ENCODE results near the gene NRTN. TPM values are rescaled to one million over a fixed set of nuclear protein-coding genes. Genes with fewer than 3 reads are reported as not detected.
A peak's percentile ranks its signal among the peaks of the same experiment; 100 is the strongest.

Gene NRTN
- polyA plus RNA-seq, 12 donors, result 0.14 to 4.2 (median 0.33) TPM; not detected in 3

GRCh38 chr19:5814123-5814851, 9.4 kb downstream of the NRTN start:
- DNase-seq, result no peak

- no peak for DNase-seq
These were observed 10.0 kb downstream of the NRTN start for GRCh38 chr19:5814852-5815246.

DNA sequence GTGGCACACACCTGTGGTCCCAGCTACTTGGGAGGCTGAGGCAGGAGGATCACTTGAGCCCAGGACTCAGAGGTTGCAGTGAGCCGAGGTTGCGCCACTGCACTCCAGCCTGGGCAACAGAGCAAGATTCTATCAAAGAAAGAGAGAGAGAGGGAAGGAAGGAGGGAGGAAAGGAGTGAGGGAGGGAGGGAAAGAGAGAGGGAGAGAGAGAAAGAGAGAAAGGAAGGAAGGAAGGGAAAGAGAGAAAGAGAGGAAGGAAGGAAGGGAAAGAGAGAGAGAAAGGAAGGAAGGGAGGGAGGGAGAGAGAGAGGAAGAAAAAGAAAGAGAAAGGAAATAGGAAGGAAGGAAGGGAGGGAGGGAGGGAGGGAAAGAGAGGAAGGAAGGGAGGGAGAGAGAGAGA, 12.4 kb downstream of the NRTN start:
- DNase-seq, result no peak

DNA sequence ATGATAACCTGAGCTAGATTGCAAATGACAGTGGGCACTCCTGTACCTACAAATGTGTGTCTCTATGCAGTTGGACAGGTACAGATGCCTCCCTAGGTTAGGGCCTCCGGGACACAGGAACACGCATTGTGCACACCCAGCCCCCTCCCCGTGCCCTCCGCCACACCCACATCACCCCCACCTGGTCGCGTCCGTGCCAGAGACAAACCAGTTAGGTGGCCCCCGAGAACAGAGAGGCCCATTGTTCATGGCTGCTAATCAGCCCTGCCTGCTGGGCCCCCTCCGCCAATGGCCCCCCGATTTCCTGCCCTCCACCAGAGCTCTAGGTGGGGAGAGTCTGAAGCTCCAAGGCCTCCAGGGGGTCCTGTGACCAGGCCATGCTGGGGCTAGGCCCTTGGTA, 13.7 kb downstream of the NRTN start:
- no peak for DNase-seq

- DNase-seq, result no peak
These were observed 15.9 kb downstream of the NRTN start for GRCh38 chr19:5820785-5821184.

- no peak for DNase-seq
These were observed 16.8 kb downstream of the NRTN start for GRCh38 chr19:5821521-5822180.

DNA sequence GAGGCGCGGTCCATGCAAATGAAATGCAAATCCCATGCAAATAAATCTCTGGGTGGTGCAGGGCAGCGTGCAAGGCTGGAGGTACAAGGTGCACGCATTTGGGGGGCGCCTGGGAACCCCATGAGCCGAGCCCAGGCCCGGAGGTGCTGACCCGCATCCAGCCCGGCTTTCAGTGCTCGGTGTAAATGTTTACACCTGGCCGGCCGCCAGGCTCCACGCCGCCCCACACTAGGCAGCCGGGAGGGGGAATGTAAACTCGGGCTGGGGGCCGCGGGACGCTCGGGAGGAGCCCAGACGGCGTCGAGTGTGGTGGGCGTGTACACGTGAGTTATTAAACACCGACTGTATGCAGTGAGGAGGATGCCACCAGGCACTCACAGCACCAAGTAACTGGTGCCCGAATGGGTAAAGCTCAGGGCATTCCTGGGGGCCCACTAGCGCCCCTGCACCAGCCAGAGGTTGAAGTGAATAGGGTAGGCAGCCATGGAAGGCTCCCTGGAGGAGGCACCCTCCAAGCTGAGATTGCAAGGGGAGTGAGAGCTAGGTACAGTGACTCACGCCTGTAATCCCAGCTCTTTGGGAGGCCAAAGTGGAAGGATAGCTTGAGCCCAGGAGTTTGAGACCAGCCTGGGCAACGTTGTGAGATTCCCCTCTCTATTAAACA, 17.4 kb downstream of the NRTN start:
- no peak for DNase-seq

DNA sequence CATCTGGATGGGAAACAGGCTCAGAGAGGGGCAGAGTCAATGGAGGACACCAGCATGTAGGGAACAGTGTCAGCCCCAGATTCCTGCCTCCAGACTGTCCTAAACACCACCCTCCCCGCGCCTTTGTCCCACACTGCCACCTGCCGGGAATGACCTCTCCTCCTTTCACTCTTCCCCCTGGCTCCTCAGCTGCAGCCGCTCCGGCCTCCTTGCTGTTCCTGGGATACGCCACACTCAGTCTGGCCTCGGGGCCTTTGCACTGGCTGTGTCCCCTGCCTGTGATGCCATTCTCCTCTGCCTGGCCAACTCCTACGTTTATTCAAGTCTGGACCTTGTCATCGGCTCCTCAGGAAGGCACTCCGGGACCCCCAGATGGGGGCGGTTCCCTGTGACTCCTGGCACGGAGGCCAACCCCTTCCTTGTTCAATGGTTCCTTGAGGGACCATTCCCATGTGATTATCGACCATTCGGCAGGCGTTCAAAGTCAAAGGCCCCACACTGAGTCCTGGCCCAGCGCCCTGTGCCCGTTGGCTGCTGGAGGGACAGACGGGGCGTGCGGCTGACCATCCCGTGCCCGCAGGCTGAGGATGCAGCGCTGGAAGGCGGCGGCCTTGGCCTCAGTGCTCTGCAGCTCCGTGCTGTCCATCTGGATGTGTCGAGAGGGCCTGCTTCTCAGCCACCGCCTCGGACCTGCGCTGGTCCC, 18.9 kb downstream of the NRTN start:
- no peak for DNase-seq

DNA sequence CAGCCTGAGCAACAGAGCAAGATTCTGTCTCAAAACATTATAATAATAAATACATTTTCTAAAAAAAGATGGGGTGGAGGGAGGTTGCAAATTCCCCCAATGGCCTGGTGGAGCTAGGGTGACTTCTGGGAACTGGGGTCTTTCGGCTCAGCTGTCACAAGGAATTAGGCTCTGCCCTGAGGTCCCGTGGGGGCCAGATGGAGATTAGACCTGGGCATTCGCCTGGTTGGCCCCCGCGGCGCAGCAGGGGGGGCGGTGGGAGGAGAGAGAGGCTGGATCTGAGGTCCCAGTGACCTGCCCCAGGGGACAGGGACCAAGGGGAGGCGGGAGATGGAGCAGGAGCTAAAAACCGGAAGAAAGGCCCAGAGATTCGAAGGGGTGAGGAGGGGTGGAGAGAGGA, 19.9 kb downstream of the NRTN start:
- DNase-seq, result no peak

DNA sequence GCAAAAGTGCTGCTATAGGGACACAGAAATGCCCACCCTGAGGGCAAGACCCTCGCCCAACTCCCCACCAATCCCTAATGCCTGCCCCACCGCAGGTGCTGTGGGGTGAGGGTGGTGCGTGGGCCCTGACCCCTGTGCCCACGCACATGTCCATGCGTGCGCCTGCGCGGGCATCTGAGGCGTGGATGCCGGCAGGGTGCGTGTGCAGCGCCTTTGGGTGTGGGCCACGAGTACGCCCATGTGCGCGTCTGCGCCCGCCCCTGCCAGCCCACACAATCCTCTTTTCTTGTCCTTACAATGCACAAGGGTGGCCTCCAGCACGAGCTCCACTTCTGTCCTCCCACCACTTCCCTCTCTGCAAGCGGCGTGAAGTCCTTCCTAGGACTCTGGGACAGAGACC, 20.3 kb downstream of the NRTN start:
- no peak for DNase-seq

- no peak for DNase-seq
These were observed 21.9 kb downstream of the NRTN start for GRCh38 chr19:5826531-5827341.

- no peak for DNase-seq
These were observed 22.5 kb downstream of the NRTN start for GRCh38 chr19:5827342-5827890.

DNA sequence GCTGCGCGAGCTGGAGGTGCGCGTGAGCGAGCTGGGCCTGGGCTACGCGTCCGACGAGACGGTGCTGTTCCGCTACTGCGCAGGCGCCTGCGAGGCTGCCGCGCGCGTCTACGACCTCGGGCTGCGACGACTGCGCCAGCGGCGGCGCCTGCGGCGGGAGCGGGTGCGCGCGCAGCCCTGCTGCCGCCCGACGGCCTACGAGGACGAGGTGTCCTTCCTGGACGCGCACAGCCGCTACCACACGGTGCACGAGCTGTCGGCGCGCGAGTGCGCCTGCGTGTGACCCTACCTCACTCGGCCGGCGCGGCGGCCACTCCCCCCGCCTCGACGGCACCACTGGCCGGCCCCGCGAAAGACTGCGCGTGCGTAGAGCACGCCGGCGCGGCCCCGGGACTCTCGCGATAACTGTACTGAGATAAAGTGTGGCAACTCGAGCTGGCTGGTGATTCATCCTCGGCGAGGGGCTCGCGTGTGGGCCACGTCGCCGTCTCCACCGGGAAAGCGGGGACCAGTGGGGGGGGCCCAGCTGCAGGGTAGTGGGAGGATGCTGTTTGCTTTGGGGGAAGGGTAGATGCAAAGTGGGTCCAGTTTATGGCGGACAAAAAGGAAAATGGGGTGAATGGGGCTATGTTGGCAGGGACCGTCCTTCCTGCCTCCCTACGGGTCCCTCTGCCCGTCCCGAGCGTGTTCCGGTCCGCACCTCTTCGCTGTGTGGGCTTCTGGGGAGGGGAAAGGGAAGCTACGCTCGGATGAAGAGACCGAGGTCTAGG, 23.2 kb downstream of the NRTN start:
- peak; percentile 96 for DNase-seq

DNA sequence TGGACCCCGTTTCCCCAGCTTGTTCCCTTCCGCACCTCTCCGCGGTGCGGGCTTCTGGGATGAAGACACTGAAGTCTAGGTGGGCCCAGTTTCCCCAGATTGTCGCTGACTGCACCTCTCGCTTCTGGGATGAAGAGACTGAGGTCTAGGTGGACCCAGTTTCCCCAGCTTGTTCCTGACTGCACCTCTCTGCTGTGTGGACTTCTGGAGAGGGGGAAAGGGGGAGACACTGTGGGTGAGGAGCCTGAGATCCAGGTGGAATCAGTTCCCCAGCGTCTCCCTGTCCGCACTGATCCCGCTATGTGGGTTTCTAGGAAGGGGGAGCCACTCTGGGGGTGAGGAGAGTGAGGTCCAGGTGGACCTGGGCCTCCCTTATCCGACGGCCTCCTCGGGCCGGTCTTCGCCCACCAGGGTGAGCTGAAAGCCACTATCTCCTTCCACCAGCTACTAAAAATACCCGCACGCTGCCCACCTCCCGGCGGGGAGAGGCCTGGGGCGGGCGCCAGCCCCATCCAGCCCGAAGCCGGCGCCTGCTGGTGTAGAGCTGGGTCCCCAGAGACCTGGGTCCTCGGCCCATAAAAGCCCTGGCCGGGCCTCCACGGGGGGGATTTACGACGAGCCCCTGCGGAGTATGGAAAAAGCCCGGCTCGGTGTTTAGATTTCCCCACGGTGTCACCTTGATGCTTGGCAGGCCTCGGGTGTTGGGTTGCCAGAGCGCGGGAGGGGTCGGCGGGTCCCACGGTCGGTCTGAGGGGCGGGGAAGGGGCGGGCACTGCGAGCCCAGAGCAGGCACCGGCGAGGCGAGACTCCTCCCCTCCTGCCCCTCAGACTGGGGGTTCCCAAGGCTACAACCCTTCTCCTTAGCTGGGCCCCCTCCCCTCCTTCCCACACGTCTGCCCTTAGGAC, 24.0 kb downstream of the NRTN start:
- DNase-seq, result peak; percentile 21

DNA sequence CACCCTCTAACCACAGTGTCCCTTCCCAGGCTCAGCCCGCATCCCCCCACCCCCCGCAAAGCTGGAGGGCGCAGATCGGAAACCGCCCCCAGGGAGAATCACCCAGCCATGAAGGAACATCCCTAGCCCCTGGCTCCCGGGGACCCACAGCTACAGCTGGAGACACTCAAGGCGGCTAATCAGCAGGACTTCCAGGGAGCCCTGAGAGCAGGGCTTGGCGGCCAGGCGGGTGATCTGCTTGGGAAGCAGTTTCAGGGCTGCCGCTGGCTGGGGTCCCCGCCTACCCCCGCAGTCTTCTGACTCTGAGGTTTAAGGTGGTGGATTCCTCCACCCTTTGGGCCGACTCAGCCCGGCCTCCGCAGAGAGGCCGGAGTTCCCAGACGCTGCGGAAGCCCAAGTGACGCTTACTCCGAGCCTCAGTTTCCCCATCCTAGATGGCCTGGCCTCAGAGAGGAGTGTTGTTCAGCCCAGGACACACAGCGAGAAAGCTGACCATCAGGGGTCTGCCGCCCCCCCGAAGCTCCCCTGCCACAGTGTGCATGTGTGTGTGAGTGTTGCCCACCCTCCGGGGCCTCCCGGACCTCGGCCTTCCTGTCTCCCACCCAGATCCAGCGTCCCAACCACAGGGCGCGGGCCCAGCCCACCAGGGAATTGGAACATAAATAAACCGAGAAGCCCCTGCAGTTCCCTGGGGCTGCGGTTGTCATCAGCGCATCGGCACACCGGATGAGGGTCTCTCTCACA, 24.9 kb downstream of the NRTN start:
- no peak for DNase-seq

DNA sequence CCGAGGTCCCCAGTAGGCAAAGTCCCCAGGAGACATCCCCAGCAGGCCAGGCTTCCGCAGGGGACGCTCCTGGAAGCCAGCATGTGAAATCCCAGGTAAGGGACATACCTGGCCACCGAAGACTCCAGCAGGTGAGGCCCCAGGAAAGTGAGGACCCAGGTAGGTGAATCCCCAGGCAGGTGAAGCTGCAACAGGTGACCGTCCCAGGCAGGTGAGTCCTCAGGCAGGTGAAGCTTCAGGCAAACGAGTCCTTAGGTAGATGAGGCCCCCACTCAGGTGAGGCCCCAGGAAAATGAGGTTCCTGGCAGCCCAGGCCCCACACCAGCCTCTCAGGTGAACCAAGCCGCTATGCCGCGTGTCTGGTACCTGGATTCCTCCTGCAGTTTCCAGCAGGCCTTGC, 26.3 kb downstream of the NRTN start:
- no peak for DNase-seq

DNA sequence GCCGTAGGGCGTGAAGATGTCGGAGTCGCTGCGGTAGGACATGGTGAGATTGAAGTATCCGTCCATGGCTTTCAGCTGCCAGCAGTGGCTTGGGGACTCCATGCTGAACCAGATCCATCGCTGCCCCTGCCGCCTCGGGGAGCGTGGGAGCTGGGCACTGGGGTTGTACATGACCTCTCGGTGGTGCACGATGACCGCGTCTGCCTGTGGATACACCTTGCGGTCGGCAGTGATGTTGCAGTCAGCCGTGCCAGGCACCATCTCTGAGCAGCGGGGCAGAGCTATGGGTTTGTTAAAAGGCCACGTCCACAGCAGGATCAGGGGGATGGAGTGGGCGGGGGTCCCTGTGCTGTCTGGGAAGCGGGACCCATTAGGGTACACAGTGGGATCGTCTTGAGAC, 27.2 kb downstream of the NRTN start:
- no peak for DNase-seq

GRCh38 chr19:5832527-5833216, 27.8 kb downstream of the NRTN start:
- no peak for DNase-seq

All from muscle of arm (tissue), 12 donors.